ENCODE measurements around the gene BEST1.

BEST1 gene

GRCh38 chr11:61916737-61917333 is 33.3 kb upstream of the BEST1 start:
- DNase-seq = no peak

GRCh38 chr11:61917334-61918109 is 32.6 kb upstream of the BEST1 start, which contains the start of gene RAB3IL1:
Gene RAB3IL1 (minus strand): TSS chr11:61917566. CDS start chr11:61917367, 199 bp downstream.
- DNase-seq = no peak

GRCh38 chr11:61918251-61918937 is 31.8 kb upstream of the BEST1 start:
- no peak for DNase-seq

GRCh38 chr11:61918938-61919704 is 31.0 kb upstream of the BEST1 start:
- no peak for DNase-seq

GRCh38 chr11:61919705-61920631 is 30.2 kb upstream of the BEST1 start:
- no peak for DNase-seq

GRCh38 chr11:61921446-61921845 is 28.7 kb upstream of the BEST1 start:
- DNase-seq = no peak

GRCh38 chr11:61922539-61922938 is 27.6 kb upstream of the BEST1 start:
- DNase-seq = no peak

- no peak for DNase-seq
These were observed 26.7 kb upstream of the BEST1 start for GRCh38 chr11:61923166-61924063.

GRCh38 chr11:61924064-61924455 is 26.1 kb upstream of the BEST1 start:
- DNase-seq = no peak

- no peak for DNase-seq
These were observed 24.4 kb upstream of the BEST1 start for GRCh38 chr11:61925736-61926135.

- no peak for DNase-seq
These were observed 23.9 kb upstream of the BEST1 start for GRCh38 chr11:61926235-61926634.

- DNase-seq = no peak
These were observed 22.6 kb upstream of the BEST1 start for GRCh38 chr11:61927501-61927900.

- no peak for DNase-seq
These were observed 21.5 kb upstream of the BEST1 start for GRCh38 chr11:61928606-61929005.

- DNase-seq = no peak
These were observed 19.2 kb upstream of the BEST1 start for GRCh38 chr11:61930933-61931332.

GRCh38 chr11:61935861-61936260 is 14.3 kb upstream of the BEST1 start:
- no peak for DNase-seq

GRCh38 chr11:61940466-61940865 is 9.7 kb upstream of the BEST1 start:
- no peak for DNase-seq

- no peak for DNase-seq
These were observed 5.0 kb upstream of the BEST1 start for GRCh38 chr11:61945191-61945590.

- no peak for DNase-seq
These were observed 3.3 kb upstream of the BEST1 start for GRCh38 chr11:61946894-61947293.

- DNase-seq = peak; percentile 51
These were observed 2.5 kb upstream of the BEST1 start for GRCh38 chr11:61947486-61948210.

GRCh38 chr11:61948505-61948904 is 1.6 kb upstream of the BEST1 start:
- DNase-seq = no peak
